SHP77 treated with DMSO at 0.1 percent for 48 hours (cell line): ENCODE data around the gene NCCRP1.
A peak's percentile ranks its signal among the peaks of the same experiment; 100 is the strongest.
"Not testable (repeated sequence)": the region's sequence is repeated elsewhere in the genome, so short reads cannot be mapped to it uniquely, and the experiment has no call there.

ENCODE experiments used
- DNase-seq: peaks from one replicate; lab custom pipeline; 2025; lab: John Stamatoyannopoulos, UW

The NCCRP1 gene

DNA sequence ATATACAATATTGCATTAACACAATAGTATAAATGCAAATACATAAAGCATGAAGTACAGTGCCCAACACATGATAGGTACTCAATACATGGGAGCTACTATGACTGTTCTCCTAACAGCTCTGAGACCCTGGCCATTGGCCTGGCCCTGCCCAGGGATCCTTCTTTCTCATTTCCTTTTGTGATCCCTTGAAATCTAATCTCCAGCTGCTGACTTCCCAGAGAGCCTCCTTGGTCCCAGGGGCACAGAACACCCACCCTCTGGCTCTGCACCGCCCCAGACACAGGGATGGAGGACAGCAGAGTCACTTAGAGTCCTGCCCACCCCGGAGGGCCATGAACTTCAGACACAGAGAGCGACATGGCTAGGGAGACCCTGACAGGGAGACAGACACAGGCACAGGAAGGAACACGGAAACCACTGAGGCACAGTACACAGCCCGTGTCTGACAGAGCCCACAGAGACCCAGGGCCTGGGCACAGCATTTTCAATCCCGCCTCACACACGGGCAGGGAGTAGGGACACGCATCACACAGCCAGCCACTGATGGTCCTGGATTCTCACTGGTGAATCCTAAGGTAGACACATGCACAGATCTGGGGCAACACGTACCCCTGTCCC is 11.5 kb downstream of the NCCRP1 start:
- no peak for DNase-seq

DNA sequence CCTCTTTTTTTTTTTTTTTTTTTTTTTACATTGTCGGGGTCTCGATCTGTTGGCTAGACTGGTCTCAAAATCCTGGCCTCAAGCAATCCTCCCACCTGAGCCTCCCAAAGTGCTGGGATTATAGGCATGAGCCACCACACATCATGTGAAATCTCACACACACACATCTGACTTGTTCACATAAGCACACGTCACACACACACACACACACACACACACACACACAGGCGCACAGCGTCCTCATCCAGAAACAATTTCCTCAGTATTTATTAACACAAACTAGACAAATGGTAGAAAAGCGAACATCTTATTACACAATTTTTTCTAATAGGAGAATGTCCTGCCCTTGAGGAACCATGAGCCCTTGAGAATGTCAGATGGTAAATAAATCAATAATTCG is 12.4 kb downstream of the NCCRP1 start:
- DNase-seq: no peak

DNA sequence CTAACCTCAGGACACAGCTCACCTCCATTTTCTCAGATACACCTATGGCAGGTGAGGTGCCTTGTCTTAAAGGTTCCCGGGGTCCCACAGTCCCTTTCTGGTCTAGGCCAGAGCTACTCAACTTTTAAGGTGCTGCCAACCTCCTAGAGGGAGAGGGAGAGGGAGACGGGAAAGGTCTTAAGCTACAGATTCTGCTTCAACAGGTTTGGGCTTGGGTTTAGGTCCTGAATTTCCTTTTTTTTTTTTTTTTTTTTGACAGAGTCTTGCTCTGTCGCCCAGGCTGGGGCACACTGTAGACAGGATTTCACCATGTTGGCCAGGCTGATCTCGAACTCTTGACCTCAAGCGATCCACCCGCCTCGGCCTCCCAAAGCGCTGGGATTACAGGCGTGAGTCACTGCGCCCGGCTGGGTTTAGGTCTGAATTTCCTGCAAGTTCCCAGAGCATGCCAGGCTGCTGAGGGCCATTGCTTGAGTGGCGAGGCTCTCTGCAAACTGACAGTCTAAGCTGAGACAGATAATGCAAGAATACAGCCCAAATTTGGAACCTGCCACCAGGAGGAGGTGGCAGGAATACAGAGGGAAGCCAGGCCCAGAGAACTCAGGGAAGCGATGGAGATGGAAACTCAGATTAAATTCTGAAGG is 15.1 kb downstream of the NCCRP1 start:
- DNase-seq: no peak

DNA sequence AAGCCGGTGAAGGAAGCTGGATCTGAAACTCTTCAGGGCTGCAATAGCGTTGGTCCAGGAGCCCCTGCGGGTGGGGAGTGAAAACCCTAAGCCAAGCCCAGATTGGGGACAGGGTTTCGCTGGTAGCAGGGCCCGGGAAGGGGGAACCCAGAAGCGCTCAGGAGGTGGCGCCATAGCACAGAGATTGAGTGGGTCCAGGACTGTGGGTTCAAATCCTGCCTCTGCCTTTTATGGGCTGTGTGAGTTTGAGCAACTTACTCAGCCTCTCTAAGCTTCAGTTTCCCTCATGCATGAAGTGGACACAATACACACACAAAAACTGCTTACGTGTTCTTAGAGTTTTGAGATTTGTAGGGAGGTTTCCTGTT is 15.6 kb downstream of the NCCRP1 start:
- no peak for DNase-seq

DNA sequence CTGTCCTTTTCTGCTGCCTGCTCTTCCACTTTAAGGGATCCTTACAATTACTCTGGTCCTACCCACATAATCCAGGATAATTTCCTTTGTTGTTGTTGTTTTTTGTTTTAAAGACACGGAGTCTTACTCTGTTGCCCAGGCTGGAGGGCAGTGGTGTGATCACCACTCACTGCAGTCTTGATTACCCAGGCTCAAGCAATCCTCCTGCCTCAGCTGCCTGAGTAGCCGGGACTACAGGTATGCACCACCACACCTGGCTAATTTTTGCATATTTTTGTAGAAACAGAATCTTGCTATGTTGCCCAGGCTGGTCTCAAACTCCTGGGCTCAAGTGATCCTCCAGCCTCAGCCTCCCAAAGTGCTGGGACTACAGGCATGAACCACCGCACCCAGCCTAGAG is 18.6 kb downstream of the NCCRP1 start:
- DNase-seq: not testable (repeated sequence)

DNA sequence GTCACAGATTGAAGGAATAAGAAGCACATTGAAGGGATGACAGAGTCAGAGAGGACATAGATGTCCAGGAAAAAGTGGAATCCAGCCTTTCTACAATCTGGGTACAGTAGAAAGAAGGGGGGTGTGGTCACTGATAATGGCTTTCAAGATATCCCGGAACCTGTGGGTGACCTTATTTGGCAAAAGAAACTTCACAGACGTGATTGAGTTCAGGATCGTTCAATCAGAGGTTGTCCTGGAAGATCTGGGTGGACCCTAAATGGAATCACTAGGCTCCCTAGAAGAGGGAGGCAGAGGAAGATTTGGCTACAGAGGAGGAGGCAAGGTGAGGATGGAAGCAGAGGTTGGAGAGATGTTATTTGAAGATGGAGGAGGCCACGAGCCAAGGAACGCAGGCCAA is 20.3 kb downstream of the NCCRP1 start:
- DNase-seq: no peak

DNA sequence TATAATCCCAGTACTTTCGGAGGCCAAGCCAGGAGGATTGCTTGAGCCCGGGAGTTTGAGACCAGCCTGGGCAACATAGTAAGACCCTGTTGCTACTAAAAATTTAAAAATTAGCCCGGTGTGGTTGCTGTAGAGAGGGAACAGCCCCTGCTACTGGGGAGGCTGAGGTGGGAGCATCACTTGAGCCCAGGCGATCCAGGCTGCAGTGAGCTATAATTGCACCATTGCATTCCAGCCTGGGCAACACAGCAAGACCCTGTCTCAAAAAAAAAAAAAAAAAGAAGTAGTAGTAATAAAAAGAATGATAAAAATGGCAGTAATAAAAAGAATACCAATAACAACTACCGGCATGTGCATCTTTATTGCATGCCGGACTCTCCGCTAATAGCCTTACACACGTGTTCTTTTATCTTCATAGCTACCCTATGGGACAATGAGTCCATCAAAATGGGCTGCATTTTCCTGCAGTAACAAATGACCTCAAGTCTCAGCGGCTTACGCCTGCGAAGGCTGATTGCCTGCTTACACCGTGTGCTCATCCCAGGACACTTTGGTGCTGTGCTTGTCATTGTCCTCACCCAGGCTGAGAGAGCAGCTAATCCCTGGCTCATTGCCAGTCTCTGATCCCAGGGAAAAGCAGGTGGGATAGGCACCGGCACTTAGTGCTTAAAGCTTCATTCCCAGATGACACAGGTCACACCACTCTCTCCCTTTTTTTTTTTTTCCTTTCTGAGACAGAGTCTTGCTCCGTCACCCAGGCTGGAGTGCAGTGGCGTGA is 21.7 kb downstream of the NCCRP1 start:
- DNase-seq: peak; percentile 3

DNA sequence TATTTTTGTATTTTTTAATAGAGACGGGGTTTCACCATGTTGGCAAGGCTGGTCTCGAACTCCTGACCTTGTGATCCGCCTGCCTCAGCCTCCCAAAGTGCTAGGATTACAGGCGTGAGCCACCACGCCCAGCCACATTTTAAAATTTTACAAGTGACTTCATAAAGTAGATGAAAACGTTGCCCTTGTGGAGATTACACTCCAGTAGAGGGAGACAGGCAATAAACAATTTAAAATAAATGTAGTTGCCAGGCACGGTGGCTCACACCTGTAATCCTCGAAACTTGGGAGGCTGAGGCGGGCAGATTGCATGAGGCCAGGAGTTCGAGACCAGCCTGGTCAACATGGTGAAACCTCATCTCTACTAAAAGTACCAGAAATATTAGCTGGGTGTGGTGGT is 22.3 kb downstream of the NCCRP1 start:
- not testable (repeated sequence) for DNase-seq

DNA sequence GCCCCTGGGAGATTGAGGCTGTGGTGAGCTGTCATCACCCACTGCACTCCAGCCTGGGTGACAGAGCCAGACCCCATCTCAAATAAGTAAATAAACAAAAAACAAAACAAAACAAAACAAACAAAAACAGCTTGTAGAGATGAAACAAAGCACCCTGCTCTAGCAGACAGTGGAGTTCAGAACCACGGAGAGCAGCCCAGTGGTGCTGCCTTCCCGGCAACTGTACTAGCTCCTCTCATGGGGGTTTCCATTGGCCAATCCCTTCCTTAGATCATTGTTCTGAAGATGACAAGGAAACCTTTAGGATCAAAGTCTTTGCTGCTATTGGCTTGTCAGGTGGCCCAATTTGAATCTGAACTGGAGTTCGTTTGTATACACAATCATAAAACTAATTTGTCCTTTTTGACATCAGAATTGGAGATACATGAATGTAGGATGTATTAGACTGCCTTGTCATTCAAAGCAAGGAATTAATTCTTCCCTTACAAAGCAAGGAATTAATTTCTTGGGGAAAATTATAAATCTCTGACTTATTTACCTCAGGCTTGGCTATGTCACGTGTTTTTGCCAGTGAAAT is 27.0 kb downstream of the NCCRP1 start:
- DNase-seq: no peak

DNA sequence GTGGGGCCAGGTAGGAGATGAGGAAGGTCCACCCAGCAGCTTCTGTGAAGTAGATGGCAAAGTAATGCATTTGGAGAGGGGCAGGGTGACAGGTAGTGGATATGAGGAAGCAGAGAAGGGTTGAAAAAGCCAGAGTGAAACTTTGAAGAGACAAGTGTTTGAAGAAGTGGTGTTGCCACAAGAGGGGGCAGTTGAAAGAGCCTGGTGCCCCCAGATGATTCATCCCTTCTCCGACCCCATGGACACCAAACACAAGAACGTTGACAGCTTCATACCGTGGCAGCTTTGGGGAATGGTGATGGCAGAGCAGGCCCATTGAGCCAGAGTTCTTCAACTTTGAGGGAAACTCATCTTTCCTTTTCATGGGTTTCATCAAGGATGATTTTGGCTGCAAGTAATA is 28.1 kb downstream of the NCCRP1 start:
- no peak for DNase-seq

DNA sequence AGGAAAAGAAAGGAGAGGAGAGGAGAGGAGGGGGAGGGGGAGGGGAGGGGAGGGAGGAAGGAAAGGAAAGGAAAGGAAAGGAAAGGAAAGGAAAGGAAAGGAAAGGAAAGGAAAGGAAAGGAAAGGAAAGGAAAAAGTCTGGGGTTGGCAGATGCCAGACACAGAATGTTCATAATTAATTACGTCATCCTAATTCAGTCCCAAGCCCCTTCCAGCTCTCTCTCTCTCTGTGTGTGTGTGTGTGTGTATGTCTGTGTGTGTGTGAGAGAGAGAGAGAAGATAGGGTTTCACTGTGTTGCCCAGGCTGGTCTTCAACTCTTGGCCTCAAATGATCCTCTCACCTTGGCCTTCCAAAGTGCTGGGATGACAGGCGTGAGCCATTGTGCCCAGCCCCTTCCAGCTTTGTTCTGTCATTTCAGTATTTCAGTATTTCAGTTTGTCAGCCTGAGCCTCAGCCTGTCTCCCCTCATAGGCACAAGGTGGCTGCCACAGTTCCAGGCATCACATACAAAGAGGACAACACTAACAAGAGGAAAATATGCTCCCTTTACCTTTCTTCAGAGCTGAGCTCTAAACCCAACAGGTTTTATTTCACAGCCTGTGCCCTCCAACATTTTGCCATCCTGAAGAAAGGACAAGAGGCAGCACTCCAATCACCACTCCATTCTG is 33.5 kb downstream of the NCCRP1 start:
- DNase-seq: no peak

DNA sequence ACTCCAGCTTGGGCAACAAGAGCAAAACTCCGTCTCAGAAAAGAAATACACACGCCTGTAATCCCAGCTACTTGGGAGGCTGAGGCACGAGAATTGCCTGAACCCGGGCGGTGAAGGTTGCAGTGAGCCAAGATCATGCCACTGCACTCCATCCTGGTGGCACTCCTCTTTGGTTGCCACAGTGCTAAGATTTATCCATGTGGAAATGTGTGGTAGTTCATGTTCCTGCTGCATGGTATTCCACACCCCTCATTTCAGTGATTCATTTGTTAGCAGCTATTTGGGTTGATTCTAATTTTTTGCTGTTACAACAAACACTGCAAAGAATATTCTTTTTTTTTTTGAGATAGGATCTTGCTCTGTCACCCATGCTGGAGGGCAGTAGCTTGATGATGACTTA is 35.9 kb downstream of the NCCRP1 start:
- DNase-seq: no peak

DNA sequence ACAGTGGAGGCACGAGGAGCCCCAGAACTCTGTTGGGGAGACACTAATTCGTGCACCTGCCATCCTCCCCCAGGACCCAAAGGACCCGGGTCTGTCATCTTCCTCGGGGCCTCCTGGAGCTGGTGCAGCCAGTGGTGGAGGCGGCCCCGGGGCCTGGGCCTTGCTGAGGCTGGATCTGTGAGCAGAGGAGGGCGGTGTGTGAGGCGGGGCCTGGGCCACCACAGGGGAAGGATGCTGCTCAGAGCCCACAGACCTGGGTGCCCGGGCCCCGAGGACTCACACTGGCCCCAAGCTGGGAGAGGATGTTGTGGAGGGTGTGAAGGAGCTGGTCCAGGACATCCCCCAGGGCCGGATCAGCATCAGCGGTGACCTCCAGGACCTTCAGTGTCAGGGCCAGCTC is 39.8 kb downstream of the NCCRP1 start:
- no peak for DNase-seq

DNA sequence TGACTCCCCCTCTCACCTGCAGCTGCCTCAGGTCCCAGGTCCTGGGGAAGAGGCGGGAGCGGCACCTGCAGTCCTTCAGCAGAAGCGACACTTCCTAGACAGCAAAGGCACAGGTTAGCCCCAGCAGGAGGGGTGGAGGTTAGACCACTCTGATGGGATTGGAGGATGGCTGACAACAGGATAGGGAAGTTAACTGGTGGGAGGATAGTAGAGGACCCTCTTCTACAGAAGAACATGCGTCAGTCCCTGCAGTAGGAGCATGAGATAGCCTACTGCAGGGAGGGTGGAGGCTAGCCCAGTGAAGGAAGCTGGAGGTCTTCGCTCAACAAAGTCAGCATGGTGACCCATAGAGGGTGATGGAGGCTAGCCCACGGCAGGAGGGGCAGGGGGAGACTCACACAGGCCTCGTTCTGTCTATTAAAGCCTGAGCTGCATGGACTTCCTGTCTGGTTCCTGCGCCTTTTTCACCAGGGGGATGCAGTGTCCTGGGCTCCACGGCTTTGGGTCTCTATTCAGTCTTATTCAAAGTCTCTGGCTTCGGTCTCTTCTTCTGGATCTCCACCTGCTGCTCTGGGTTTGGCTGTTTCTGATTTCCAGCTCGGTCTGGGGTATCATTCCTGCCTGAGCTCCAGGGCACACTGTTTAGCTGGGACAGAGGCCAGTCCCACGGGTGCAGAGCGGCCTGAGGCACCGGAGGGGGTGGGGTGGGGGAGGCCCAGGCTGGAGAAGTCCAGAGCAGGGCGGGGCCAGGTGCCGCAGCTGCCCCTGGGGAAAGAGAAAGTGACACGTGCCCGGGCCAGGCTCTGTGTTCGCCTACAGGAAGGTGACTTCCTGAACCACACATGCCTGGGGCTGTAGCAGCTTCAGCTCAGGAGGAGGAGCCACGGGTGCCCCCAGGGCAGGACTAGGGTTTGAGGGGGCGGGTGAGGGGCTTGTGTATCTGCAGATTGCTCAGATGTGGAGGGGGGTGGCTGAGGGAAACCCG is 40.7 kb downstream of the NCCRP1 start:
- peak; percentile 19 for DNase-seq

DNA sequence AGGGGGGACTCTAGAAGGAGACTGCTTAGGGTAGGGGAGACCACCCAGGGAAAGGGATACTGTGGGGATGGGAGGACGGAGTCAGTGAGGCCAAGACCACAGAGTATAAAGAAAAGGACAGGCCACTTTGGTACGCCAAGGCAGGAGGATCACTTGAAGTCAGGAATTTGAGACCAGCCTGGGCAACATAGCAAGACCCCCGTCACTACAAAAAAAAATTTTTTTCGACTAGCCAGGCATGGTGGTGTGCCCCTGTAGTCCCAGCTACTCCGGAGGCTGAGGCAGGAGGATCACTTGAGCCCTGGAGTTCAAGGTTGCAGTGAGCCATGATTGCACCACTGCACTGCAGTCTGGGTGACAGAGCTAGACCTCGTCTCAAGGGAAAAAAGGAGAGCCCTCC is 41.4 kb downstream of the NCCRP1 start:
- no peak for DNase-seq

DNA sequence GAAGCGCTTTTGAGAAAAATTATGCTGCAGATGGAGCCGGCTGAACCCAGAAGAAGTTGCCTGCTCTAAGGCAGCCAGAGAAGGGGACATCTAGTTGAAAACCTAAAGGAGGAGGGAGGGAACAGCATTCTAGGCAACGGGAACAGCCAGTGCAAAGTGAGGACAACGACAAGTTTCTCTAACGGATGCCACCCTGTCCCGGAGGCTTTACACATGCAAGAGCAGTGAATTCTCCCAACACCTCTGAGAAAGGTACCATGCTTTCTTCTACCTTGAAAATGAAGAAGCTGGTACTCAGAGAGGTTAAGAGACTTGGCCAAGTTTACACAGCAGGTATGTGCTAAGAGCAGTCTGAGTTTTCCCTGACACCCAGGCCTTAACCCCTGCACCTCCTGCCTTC is 42.2 kb downstream of the NCCRP1 start:
- DNase-seq: no peak

DNA sequence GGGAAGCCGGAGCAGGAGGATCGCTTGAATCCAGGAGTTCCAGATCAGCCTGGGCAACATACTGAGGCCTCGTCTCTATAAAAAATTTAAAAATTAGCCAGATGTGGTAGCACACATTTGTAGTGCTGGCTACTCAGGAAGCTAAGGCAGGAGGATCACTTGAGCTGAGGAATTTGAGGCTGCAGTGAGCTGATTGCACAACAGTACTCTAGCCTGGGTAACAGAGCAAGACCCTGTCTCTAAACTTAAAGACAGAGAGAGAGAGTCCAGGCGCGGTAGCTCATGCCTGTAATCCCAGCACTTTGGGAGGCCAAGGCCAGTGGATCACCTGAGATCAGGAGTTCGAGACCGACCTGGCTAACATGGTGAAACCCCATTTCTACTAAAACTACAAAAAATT is 43.7 kb downstream of the NCCRP1 start:
- no peak for DNase-seq

DNA sequence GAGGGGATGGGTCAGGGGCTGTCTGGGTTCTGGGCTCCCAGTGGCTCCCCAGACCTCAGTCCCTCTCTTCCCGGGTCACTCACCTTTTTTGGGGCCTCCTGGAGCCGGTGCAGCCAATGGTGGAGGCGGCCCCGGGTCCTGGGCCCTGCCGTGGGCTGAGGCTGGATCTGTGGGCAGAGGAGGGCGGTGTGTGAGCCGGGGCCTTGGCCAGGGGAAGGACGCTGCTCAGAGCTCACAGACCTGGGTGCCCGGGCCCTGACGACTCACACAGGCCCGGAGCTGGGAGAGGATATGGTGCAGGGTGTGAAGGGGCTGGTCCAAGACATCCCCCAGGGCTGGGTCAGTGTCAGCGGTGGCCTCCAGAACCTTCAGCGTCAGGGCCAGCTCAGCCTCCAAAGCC is 47.0 kb downstream of the NCCRP1 start:
- DNase-seq: not testable (repeated sequence)

DNA sequence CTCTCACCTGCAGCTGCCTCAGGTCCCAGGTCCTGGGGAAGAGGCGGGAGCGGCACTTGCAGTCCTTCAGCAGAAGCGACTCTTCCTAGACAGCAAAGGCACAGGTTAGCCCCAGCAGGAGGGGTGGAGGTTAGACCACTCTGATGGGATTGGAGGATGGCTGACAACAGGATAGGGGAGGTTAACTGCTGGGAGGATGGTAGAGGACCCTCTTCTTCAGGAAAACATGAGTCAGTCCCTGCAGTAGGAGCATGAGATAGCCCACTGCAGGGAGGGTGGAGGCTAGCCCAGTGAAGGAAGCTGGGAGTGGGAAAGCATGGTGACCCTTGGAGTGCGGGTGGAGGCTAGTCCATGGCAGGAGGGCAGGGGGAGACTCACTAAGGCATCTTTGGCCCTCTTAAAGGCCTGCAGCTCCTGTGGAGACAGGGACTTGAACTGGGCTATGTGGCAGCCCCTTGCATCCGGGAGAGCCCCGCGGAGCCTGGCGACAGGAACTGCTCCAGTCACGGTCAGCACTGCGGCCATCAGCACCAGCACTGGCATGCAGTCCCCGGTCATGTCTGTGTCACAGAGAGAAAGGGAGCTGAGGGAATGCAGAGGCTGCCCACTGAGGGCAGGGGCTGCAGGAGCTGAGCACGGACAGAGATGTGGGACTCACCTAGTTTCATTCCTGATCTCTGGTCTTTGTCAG is 47.8 kb downstream of the NCCRP1 start, which contains the start of gene IFNL3:
TSS of gene IFNL3 (minus strand) at position 597 of the 691 bp plus-strand sequence. CDS start at position 558, 39 bp downstream.
- not testable (repeated sequence) for DNase-seq

DNA sequence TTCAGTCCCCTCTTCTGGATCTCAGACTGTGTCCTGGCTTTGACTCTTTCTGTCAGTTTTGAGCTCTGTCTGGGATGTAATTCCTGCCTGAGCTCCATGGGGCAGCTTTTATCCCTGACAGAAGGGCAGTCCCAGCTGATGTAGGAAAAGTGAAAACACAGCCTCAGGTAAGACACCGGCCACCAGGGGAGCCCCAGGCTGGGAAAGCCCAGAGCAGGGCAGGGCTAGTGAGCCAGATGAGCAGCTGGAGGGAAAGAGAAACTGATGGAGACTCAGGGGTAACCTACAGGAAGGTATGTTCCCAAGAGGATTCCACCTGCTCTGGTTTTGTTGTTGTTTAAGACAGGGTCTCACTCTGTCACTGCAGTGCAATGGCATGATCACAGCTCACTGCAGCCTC is 48.4 kb downstream of the NCCRP1 start:
- not testable (repeated sequence) for DNase-seq
